ENCODE measurements around the gene CTAGE9. TPM values are rescaled to one million over a fixed set of nuclear protein-coding genes. Genes with fewer than 3 reads are reported as not detected.

The CTAGE9 gene
- total RNA-seq, 2 experiments from 2014 or later = not detected

- ATAC-seq (ENCODE audit: low read depth) = no peak
- Mint-ChIP-seq H3K9me3 (no peaks in the 10 kb centered on the region), H3K27me3 (peaks cover 18% of the 10 kb centered on the region), H3K36me3 (no peaks in the 10 kb centered on the region), H3K4me3 (no peak overlapping the region), H3K4me1 (no peaks in the 10 kb centered on the region), H3K27ac (no peak overlapping the region)
- POLR2A ChIA-PET = no interaction called here
- no peak for DNase-seq
Measured at GRCh38 chr6:131740161-131740560, 29.3 kb upstream of the CTAGE9 start.

GRCh38 chr6:131739136-131739535 lies 28.3 kb upstream of the CTAGE9 start:
- no peaks in the 10 kb centered on the region for H3K9me3 Mint-ChIP-seq
- no peaks in the 10 kb centered on the region for H3K36me3 Mint-ChIP-seq
- POLR2A ChIA-PET = no interaction called here

GRCh38 chr6:131736811-131737210 lies 26.0 kb upstream of the CTAGE9 start:
- no peaks in the 10 kb centered on the region for H3K4me1 Mint-ChIP-seq
- H3K9me3 Mint-ChIP-seq = no peaks in the 10 kb centered on the region
- no peak overlapping the region for H3K4me3 Mint-ChIP-seq
- DNase-seq (no peak), ATAC-seq (ENCODE audit: low read depth) (no peak)
- peaks cover 9% of the 10 kb centered on the region for H3K27me3 Mint-ChIP-seq
- H3K36me3 Mint-ChIP-seq = no peaks in the 10 kb centered on the region
- POLR2A ChIA-PET = no interaction called here
- no peak overlapping the region for H3K27ac Mint-ChIP-seq

More at GRCh38 chr6:131739136-131739535, 28.3 kb upstream of the CTAGE9 start:
- Mint-ChIP-seq H3K27ac (no peak overlapping the region), H3K27me3 (peaks cover 13% of the 10 kb centered on the region), H3K4me1 (no peaks in the 10 kb centered on the region), H3K4me3 (no peak overlapping the region)
- no peak for DNase-seq
- no peak for ATAC-seq (ENCODE audit: low read depth)

GRCh38 chr6:131736003-131736596 lies 25.3 kb upstream of the CTAGE9 start:
- POLR2A ChIA-PET = no interaction called here
- no peaks in the 10 kb centered on the region for H3K9me3 Mint-ChIP-seq
- DNase-seq = no peak
- ATAC-seq (ENCODE audit: low read depth) = no peak
- no peak overlapping the region for H3K27ac Mint-ChIP-seq
- no peaks in the 10 kb centered on the region for H3K36me3 Mint-ChIP-seq
- no peaks in the 10 kb centered on the region for H3K4me1 Mint-ChIP-seq
- H3K4me3 Mint-ChIP-seq = no peak overlapping the region
- peaks cover 4% of the 10 kb centered on the region for H3K27me3 Mint-ChIP-seq

- peaks cover 4% of the 10 kb centered on the region for H3K27me3 Mint-ChIP-seq
- H3K36me3 Mint-ChIP-seq = no peaks in the 10 kb centered on the region
- POLR2A ChIA-PET = no interaction called here
- DNase-seq (no peak), ATAC-seq (ENCODE audit: low read depth) (no peak)
- no peak overlapping the region for H3K27ac Mint-ChIP-seq
- no peak overlapping the region for H3K4me3 Mint-ChIP-seq
- H3K4me1 Mint-ChIP-seq = no peaks in the 10 kb centered on the region
- H3K9me3 Mint-ChIP-seq = no peaks in the 10 kb centered on the region
Measured at GRCh38 chr6:131733376-131734016, 22.7 kb upstream of the CTAGE9 start.

GRCh38 chr6:131731224-131731623 lies 20.4 kb upstream of the CTAGE9 start:
- H3K27me3 Mint-ChIP-seq = no peaks in the 10 kb centered on the region
- H3K27ac Mint-ChIP-seq = no peak overlapping the region
- peaks cover under 1% of the 10 kb centered on the region for H3K9me3 Mint-ChIP-seq
- no peak for ATAC-seq (ENCODE audit: low read depth)
- DNase-seq = no peak
- H3K36me3 Mint-ChIP-seq = no peaks in the 10 kb centered on the region
- H3K4me1 Mint-ChIP-seq = no peaks in the 10 kb centered on the region
- POLR2A ChIA-PET = no interaction called here
- no peak overlapping the region for H3K4me3 Mint-ChIP-seq

- Mint-ChIP-seq H3K27me3 (no peaks in the 10 kb centered on the region), H3K9me3 (peaks cover 2% of the 10 kb centered on the region), H3K27ac (no peak overlapping the region), H3K4me1 (no peaks in the 10 kb centered on the region), H3K36me3 (no peaks in the 10 kb centered on the region), H3K4me3 (no peak overlapping the region)
- ATAC-seq (ENCODE audit: low read depth) (no peak), DNase-seq (no peak)
- POLR2A ChIA-PET = interaction anchor here (0.6 kb wide), 1 partner anchor 827 kb away, joined by 3 read pairs; no protein-coding TSS in a partner anchor
Measured at GRCh38 chr6:131730264-131730663, 19.4 kb upstream of the CTAGE9 start.

- Mint-ChIP-seq H3K36me3 (no peaks in the 10 kb centered on the region), H3K9me3 (peaks cover 2% of the 10 kb centered on the region), H3K27me3 (no peaks in the 10 kb centered on the region), H3K4me1 (no peaks in the 10 kb centered on the region), H3K27ac (no peak overlapping the region), H3K4me3 (no peak overlapping the region)
- no peak for ATAC-seq (ENCODE audit: low read depth)
- POLR2A ChIA-PET = no interaction called here
- no peak for DNase-seq
Measured at GRCh38 chr6:131729550-131729949, 18.7 kb upstream of the CTAGE9 start.

- no peak for ATAC-seq (ENCODE audit: low read depth)
- no peak overlapping the region for H3K4me3 Mint-ChIP-seq
- peaks cover 2% of the 10 kb centered on the region for H3K9me3 Mint-ChIP-seq
- POLR2A ChIA-PET = no interaction called here
- no peaks in the 10 kb centered on the region for H3K27me3 Mint-ChIP-seq
- H3K27ac Mint-ChIP-seq = no peak overlapping the region
- H3K36me3 Mint-ChIP-seq = no peaks in the 10 kb centered on the region
- DNase-seq = no peak
- H3K4me1 Mint-ChIP-seq = peaks cover 6% of the 10 kb centered on the region
Measured at GRCh38 chr6:131728296-131728939, 17.6 kb upstream of the CTAGE9 start.

GRCh38 chr6:131727868-131728267 lies 17.1 kb upstream of the CTAGE9 start:
- H3K4me3 Mint-ChIP-seq = no peak overlapping the region
- peaks cover 6% of the 10 kb centered on the region for H3K4me1 Mint-ChIP-seq
- H3K27me3 Mint-ChIP-seq = no peaks in the 10 kb centered on the region
- no peak overlapping the region for H3K27ac Mint-ChIP-seq
- H3K36me3 Mint-ChIP-seq = no peaks in the 10 kb centered on the region
- ATAC-seq (ENCODE audit: low read depth) (no peak), DNase-seq (no peak)
- H3K9me3 Mint-ChIP-seq = peaks cover 2% of the 10 kb centered on the region
- POLR2A ChIA-PET = no interaction called here

- Mint-ChIP-seq H3K4me3 (no peak overlapping the region), H3K27ac (no peak overlapping the region), H3K4me1 (peaks cover 6% of the 10 kb centered on the region), H3K36me3 (no peaks in the 10 kb centered on the region), H3K27me3 (no peaks in the 10 kb centered on the region), H3K9me3 (peaks cover 2% of the 10 kb centered on the region)
- POLR2A ChIA-PET = no interaction called here
- ATAC-seq (ENCODE audit: low read depth) (no peak), DNase-seq (no peak)
Measured at GRCh38 chr6:131727467-131727866, 16.6 kb upstream of the CTAGE9 start.

- DNase-seq (no peak), ATAC-seq (ENCODE audit: low read depth) (no peak)
- Mint-ChIP-seq H3K36me3 (no peaks in the 10 kb centered on the region), H3K27ac (no peak overlapping the region), H3K27me3 (no peaks in the 10 kb centered on the region), H3K4me1 (peaks cover 6% of the 10 kb centered on the region), H3K9me3 (peaks cover 2% of the 10 kb centered on the region), H3K4me3 (no peak overlapping the region)
- POLR2A ChIA-PET = no interaction called here
Measured at GRCh38 chr6:131724114-131724513, 13.3 kb upstream of the CTAGE9 start.

GRCh38 chr6:131721161-131721560 lies 10.3 kb upstream of the CTAGE9 start:
- peaks cover 6% of the 10 kb centered on the region for H3K4me1 Mint-ChIP-seq
- H3K9me3 Mint-ChIP-seq = peaks cover under 1% of the 10 kb centered on the region
- no peak overlapping the region for H3K4me3 Mint-ChIP-seq
- ATAC-seq (ENCODE audit: low read depth) = no peak
- POLR2A ChIA-PET = no interaction called here
- H3K36me3 Mint-ChIP-seq = no peaks in the 10 kb centered on the region
- H3K27ac Mint-ChIP-seq = no peak overlapping the region
- no peak for DNase-seq
- H3K27me3 Mint-ChIP-seq = peaks cover 2% of the 10 kb centered on the region

GRCh38 chr6:131717836-131718542 lies 7.2 kb upstream of the CTAGE9 start:
- Mint-ChIP-seq H3K4me3 (no peak overlapping the region), H3K27me3 (peaks cover 2% of the 10 kb centered on the region), H3K36me3 (no peaks in the 10 kb centered on the region), H3K9me3 (no peaks in the 10 kb centered on the region), H3K27ac (no peak overlapping the region), H3K4me1 (no peaks in the 10 kb centered on the region)
- no peak for ATAC-seq (ENCODE audit: low read depth)
- POLR2A ChIA-PET = no interaction called here
- DNase-seq = no peak

Data from activated naive CD8-positive, alpha-beta T cell treated with anti-CD3 and anti-CD28 coated beads, Interleukin-2, amount 10 ng/mL, durations not matched to agents 7 days and 5 days (primary cell).